HepG2 (cell line): ENCODE results near the gene CLASP1.

Experiments used
- CAMTA2 ChIP-seq: sonication (generic); formaldehyde crosslinking; IDR thresholded peaks from 2 replicates; pipeline ENCODE4 v1.4.0; 2020; ENCODE audit warnings: mild to moderate bottlenecking, missing genetic modification reagents, borderline replicate concordance
- CBX1 ChIP-seq: IDR thresholded peaks from one replicate; pipeline ENCODE4 v1.6.1; 2016; ENCODE audit warnings: antibody characterized with exemption, low read depth
- CHCHD3 ChIP-seq: sonication (generic); formaldehyde crosslinking; IDR thresholded peaks from 2 replicates; pipeline ENCODE4 v1.8.0; 2022; ENCODE audit warnings: mild to moderate bottlenecking, missing genetic modification reagents, moderate library complexity
- CTCF ChIP-seq: sonication (generic); formaldehyde crosslinking; IDR thresholded peaks from 2 replicates; pipeline ENCODE4 v1.5.0; 2020; ENCODE audit warnings: mild to moderate bottlenecking, missing genetic modification reagents, moderate library complexity
- PHF20 ChIP-seq: sonication (generic); formaldehyde crosslinking; IDR thresholded peaks from 2 replicates; pipeline ENCODE4 v1.5.0; 2020; ENCODE audit warnings: mild to moderate bottlenecking, missing genetic modification reagents
- SMYD3 ChIP-seq: sonication (generic); formaldehyde crosslinking; IDR thresholded peaks from 2 replicates; pipeline ENCODE4 v1.8.1; 2023; ENCODE audit warnings: mild to moderate bottlenecking, missing genetic modification reagents
- TAF1 ChIP-seq: sonication (generic); formaldehyde crosslinking; IDR thresholded peaks from 2 replicates; pipeline ENCODE4 v1.4.0; 2020; ENCODE audit warnings: missing genetic modification reagents
- YEATS4 ChIP-seq: sonication (generic); formaldehyde crosslinking; IDR thresholded peaks from 2 replicates; pipeline ENCODE4 v1.4.0; 2020; ENCODE audit warnings: missing genetic modification reagents, borderline replicate concordance
- YY1 ChIP-seq: IDR thresholded peaks from 2 replicates; pipeline ENCODE4 v1.6.1; 2011; ENCODE audit warnings: low read length, low read depth, moderate library complexity, mild to moderate bottlenecking; ENCODE audit not compliant: insufficient read depth, insufficient replicate concordance
- ZC3H13 ChIP-seq: sonication (generic); formaldehyde crosslinking; IDR thresholded peaks from 2 replicates; pipeline ENCODE4 v1.8.1; 2023; ENCODE audit warnings: mild to moderate bottlenecking, missing genetic modification reagents, moderate library complexity
- ZNF331 ChIP-seq: sonication (generic); formaldehyde crosslinking; IDR thresholded peaks from 2 replicates; pipeline ENCODE4 v1.4.0; 2020; ENCODE audit warnings: missing genetic modification reagents

- no peak for TF ChIP-seq YY1
- no peak for TF ChIP-seq CBX1
- TF ChIP-seq CAMTA2: no peak
- no peak for TF ChIP-seq CTCF (CRISPR knock-in tag)
- no peak for TF ChIP-seq ZNF331 (CRISPR knock-in tag)
- TF ChIP-seq SMYD3 (CRISPR knock-in tag): no peak
- no peak for TF ChIP-seq TAF1 (CRISPR knock-in tag)
- TF ChIP-seq ZC3H13: no peak
- TF ChIP-seq CHCHD3 (CRISPR knock-in tag): no peak
- no peak for TF ChIP-seq YEATS4 (CRISPR knock-in tag)
- no peak for TF ChIP-seq PHF20
Observed at GRCh38 chr2:121519732-121520640, 129.3 kb downstream of the CLASP1 start.
